ENCODE measurements around the gene EPHB1. TPM values are rescaled to one million over a fixed set of nuclear protein-coding genes. Genes with fewer than 3 reads are reported as not detected.

The EPHB1 gene
- total and polyA plus RNA-seq, 2 experiments from 2014 or later: 0.45 to 1.7 TPM

DNA sequence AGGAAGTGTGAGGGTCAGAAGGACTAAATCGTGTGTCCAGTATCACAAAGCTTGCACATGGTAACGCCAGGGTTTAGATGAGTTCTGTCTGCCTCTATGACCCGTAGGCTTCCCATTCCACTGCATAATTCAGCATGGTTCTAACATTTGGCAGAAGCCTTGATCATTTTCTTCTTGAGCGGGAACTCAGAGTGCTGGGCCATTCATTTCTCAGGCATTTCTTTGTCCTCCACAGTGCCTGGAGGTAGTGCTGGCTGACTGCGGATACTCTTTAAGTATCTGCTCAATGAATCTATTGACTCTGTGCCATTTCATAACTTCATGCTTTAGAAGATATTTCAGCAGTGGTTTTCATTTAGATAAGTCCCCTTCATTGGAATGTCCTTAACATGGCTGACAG lies 370.2 kb downstream of the EPHB1 start:
- Histone ChIP-seq H3K27ac (no peak overlapping the region), H3K4me1 (ENCODE audit: low read depth) (peaks cover 23% of the 10 kb centered on the region), H3K36me3 (no peaks in the 10 kb centered on the region), H3K27me3 (no peaks in the 10 kb centered on the region), H3K9me3 (ENCODE audit: low read depth) (no peaks in the 10 kb centered on the region), H3K4me3 (no peak overlapping the region)
- TF ChIP-seq, protein P1, sequence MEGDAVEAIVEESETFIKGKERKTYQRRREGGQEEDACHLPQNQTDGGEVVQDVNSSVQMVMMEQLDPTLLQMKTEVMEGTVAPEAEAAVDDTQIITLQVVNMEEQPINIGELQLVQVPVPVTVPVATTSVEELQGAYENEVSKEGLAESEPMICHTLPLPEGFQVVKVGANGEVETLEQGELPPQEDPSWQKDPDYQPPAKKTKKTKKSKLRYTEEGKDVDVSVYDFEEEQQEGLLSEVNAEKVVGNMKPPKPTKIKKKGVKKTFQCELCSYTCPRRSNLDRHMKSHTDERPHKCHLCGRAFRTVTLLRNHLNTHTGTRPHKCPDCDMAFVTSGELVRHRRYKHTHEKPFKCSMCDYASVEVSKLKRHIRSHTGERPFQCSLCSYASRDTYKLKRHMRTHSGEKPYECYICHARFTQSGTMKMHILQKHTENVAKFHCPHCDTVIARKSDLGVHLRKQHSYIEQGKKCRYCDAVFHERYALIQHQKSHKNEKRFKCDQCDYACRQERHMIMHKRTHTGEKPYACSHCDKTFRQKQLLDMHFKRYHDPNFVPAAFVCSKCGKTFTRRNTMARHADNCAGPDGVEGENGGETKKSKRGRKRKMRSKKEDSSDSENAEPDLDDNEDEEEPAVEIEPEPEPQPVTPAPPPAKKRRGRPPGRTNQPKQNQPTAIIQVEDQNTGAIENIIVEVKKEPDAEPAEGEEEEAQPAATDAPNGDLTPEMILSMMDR (IDR thresholded peaks at IDR 0.05; ENCODE audit: low read depth, low read length): no peak
- DNase-seq (ENCODE audit: low read depth in 1 of 2, low spot score in 1 of 2): no peak

GRCh38 chr3:135166266-135166825 lies 371.3 kb downstream of the EPHB1 start:
- no peaks in the 10 kb centered on the region for H3K9me3 ChIP-seq (ENCODE audit: low read depth)
- H3K4me3 ChIP-seq: no peak overlapping the region
- TF ChIP-seq, protein P1 (IDR thresholded peaks at IDR 0.05; ENCODE audit: low read depth, low read length): no peak
- H3K36me3 ChIP-seq: no peaks in the 10 kb centered on the region
- H3K27ac ChIP-seq: no peak overlapping the region
- H3K27me3 ChIP-seq: peaks cover 4% of the 10 kb centered on the region
- peak in 1 of 2 donors; percentile 76 for DNase-seq (ENCODE audit: low read depth in 1 of 2, low spot score in 1 of 2)
- H3K4me1 ChIP-seq (ENCODE audit: low read depth): peaks cover 31% of the 10 kb centered on the region

GRCh38 chr3:135168822-135169221 lies 373.8 kb downstream of the EPHB1 start:
- no peaks in the 10 kb centered on the region for H3K36me3 ChIP-seq
- H3K4me1 ChIP-seq (ENCODE audit: low read depth): peaks cover 31% of the 10 kb centered on the region
- peaks cover 20% of the 10 kb centered on the region for H3K27me3 ChIP-seq
- TF ChIP-seq, protein P1 (IDR thresholded peaks at IDR 0.05; ENCODE audit: low read depth, low read length): no peak
- no peak overlapping the region for H3K4me3 ChIP-seq
- H3K9me3 ChIP-seq (ENCODE audit: low read depth): no peaks in the 10 kb centered on the region
- no peak for DNase-seq (ENCODE audit: low read depth in 1 of 2, low spot score in 1 of 2)
- no peak overlapping the region for H3K27ac ChIP-seq

DNA sequence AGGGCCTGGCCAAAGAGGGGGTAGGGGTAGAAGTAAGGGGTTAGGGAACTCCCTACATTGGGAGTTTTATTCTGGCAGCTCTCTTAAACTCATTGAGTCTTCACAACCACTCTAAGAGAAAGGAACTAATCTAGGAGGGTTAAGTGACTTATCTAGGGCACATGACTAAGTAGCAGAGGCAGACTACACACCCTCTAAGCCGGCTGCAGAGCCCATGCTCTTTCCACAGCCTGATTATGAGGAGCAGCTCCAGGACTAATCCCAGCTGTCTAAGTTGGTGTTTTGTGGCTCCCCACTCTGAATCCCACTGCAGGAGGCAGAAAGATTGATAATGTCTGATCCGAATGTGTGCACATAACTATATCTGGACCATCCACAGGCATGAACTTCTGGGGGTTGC lies 374.6 kb downstream of the EPHB1 start:
- Histone ChIP-seq H3K27ac (no peak overlapping the region), H3K4me1 (ENCODE audit: low read depth) (peaks cover 31% of the 10 kb centered on the region), H3K36me3 (no peaks in the 10 kb centered on the region), H3K9me3 (ENCODE audit: low read depth) (no peaks in the 10 kb centered on the region), H3K27me3 (peaks cover 28% of the 10 kb centered on the region), H3K4me3 (no peak overlapping the region)
- DNase-seq (ENCODE audit: low read depth in 1 of 2, low spot score in 1 of 2): peak in 1 of 2 donors; percentile 49
- TF ChIP-seq, protein P1 (IDR thresholded peaks at IDR 0.05; ENCODE audit: low read depth, low read length): no peak

DNA sequence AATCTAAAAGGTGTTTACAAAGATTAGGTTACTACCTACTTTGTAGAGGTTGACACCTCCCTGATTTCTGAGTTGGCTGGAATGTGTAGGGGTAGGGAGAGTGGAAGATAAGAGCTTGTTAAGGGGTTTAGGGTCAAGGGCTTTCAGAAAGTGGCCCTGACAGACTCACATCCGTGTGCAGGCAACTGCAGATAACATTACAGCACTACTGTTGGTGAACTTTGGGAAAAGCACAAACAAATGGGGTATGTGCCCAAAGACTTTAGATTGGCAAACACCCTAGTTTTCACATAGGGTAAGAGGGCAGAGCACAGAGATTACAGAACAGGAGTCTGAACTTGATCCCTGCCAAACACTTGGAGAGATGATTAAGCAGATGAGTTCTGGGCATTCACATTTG lies 375.7 kb downstream of the EPHB1 start:
- Histone ChIP-seq H3K4me3 (no peak overlapping the region), H3K27ac (no peak overlapping the region), H3K9me3 (ENCODE audit: low read depth) (no peaks in the 10 kb centered on the region), H3K4me1 (ENCODE audit: low read depth) (peaks cover 31% of the 10 kb centered on the region), H3K27me3 (peaks cover 39% of the 10 kb centered on the region), H3K36me3 (no peaks in the 10 kb centered on the region)
- peak in 1 of 2 donors; percentile 29 for DNase-seq (ENCODE audit: low read depth in 1 of 2, low spot score in 1 of 2)
- TF ChIP-seq, protein P1 (IDR thresholded peaks at IDR 0.05; ENCODE audit: low read depth, low read length): no peak

Data from cardiac muscle cell (in vitro differentiated cells and primary cell).